HUES48 (cell line): ENCODE results near the gene CCDC197.
A peak's percentile ranks its signal among the peaks of the same experiment; 100 is the strongest.

Experiments used
- H3K27ac ChIP-seq: one replicate; pipeline ENCODE4 v1.7.0; 2013; ENCODE audit warnings: low read depth, low read length, inconsistent platforms
- H3K27me3 ChIP-seq: 2 replicates; pipeline ENCODE4 v1.6.1; 2013; ENCODE audit warnings: mild to moderate bottlenecking, low read length; ENCODE audit not compliant: control insufficient read depth, insufficient read depth
- H3K36me3 ChIP-seq: 2 replicates; pipeline ENCODE4 v1.6.1; 2013; ENCODE audit warnings: low read length; ENCODE audit not compliant: control insufficient read depth, insufficient read depth
- H3K4me1 ChIP-seq: 2 replicates; pipeline ENCODE4 v1.6.1; 2013; ENCODE audit warnings: mild to moderate bottlenecking, low read length; ENCODE audit not compliant: control insufficient read depth, insufficient read depth
- H3K4me3 ChIP-seq: 2 replicates; pipeline ENCODE4 v1.5.1; 2013; ENCODE audit warnings: mild to moderate bottlenecking, low read depth, low read length
- H3K9ac ChIP-seq: 2 replicates; pipeline ENCODE4 v1.6.1; 2013; ENCODE audit warnings: mild to moderate bottlenecking, low read depth, low read length, moderate library complexity
- H3K9me3 ChIP-seq: 2 replicates; pipeline ENCODE4 v1.6.1; 2013; ENCODE audit warnings: low read length; ENCODE audit not compliant: control insufficient read depth, insufficient read depth

CCDC197 gene

GRCh38 chr14:93955850-93956481, 41.1 kb upstream of the CCDC197 start:
- H3K36me3 ChIP-seq: no peaks in the 10 kb centered on the region
- H3K27ac ChIP-seq: no peak overlapping the region
- peaks cover 15% of the 10 kb centered on the region; the same call in 1 of the 2 replicates for H3K4me1 ChIP-seq
- H3K9me3 ChIP-seq: no peaks in the 10 kb centered on the region
- no peak overlapping the region for H3K9ac ChIP-seq
- no peaks in the 10 kb centered on the region for H3K27me3 ChIP-seq
- no peak overlapping the region for H3K4me3 ChIP-seq

GRCh38 chr14:93956514-93957332, 40.4 kb upstream of the CCDC197 start:
- no peak overlapping the region for H3K9ac ChIP-seq
- no peaks in the 10 kb centered on the region for H3K9me3 ChIP-seq
- H3K27me3 ChIP-seq: no peaks in the 10 kb centered on the region
- peaks cover 15% of the 10 kb centered on the region; the same call in 1 of the 2 replicates for H3K4me1 ChIP-seq
- H3K4me3 ChIP-seq: no peak overlapping the region
- H3K36me3 ChIP-seq: no peaks in the 10 kb centered on the region
- H3K27ac ChIP-seq: no peak overlapping the region

GRCh38 chr14:93957333-93957710, 39.8 kb upstream of the CCDC197 start:
- Histone ChIP-seq H3K9ac (no peak overlapping the region), H3K36me3 (no peaks in the 10 kb centered on the region), H3K27ac (no peak overlapping the region), H3K9me3 (no peaks in the 10 kb centered on the region), H3K4me1 (peaks cover 15% of the 10 kb centered on the region; the same call in 1 of the 2 replicates), H3K27me3 (no peaks in the 10 kb centered on the region), H3K4me3 (no peak overlapping the region)

- no peak overlapping the region for H3K4me3 ChIP-seq
- H3K9me3 ChIP-seq: no peaks in the 10 kb centered on the region
- H3K27me3 ChIP-seq: no peaks in the 10 kb centered on the region
- no peak overlapping the region for H3K9ac ChIP-seq
- H3K4me1 ChIP-seq: peaks cover 15% of the 10 kb centered on the region; the same call in 1 of the 2 replicates
- no peak overlapping the region for H3K27ac ChIP-seq
- no peaks in the 10 kb centered on the region for H3K36me3 ChIP-seq
Observed at GRCh38 chr14:93957751-93958566, 39.1 kb upstream of the CCDC197 start.

GRCh38 chr14:93958567-93959238, 38.4 kb upstream of the CCDC197 start:
- peaks cover 15% of the 10 kb centered on the region; the same call in 1 of the 2 replicates for H3K4me1 ChIP-seq
- no peaks in the 10 kb centered on the region for H3K36me3 ChIP-seq
- H3K27ac ChIP-seq: peak overlapping the region; percentile 67
- no peak overlapping the region for H3K4me3 ChIP-seq
- H3K9me3 ChIP-seq: no peaks in the 10 kb centered on the region
- no peaks in the 10 kb centered on the region for H3K27me3 ChIP-seq
- no peak overlapping the region for H3K9ac ChIP-seq

- peaks cover 15% of the 10 kb centered on the region; the same call in 1 of the 2 replicates for H3K4me1 ChIP-seq
- H3K27me3 ChIP-seq: no peaks in the 10 kb centered on the region
- no peak overlapping the region for H3K4me3 ChIP-seq
- H3K9me3 ChIP-seq: no peaks in the 10 kb centered on the region
- no peaks in the 10 kb centered on the region for H3K36me3 ChIP-seq
- no peak overlapping the region for H3K9ac ChIP-seq
- peak overlapping the region; percentile 67 for H3K27ac ChIP-seq
Observed at GRCh38 chr14:93959239-93960107, 37.6 kb upstream of the CCDC197 start.

GRCh38 chr14:93960108-93960475, 37.0 kb upstream of the CCDC197 start:
- no peak overlapping the region for H3K4me3 ChIP-seq
- H3K4me1 ChIP-seq: peaks cover 15% of the 10 kb centered on the region; the same call in 1 of the 2 replicates
- H3K27ac ChIP-seq: peak overlapping the region; percentile 67
- H3K27me3 ChIP-seq: no peaks in the 10 kb centered on the region
- H3K9me3 ChIP-seq: no peaks in the 10 kb centered on the region
- no peak overlapping the region for H3K9ac ChIP-seq
- H3K36me3 ChIP-seq: no peaks in the 10 kb centered on the region

- Histone ChIP-seq H3K4me1 (peaks cover 13% of the 10 kb centered on the region; the same call in 1 of the 2 replicates), H3K9me3 (no peaks in the 10 kb centered on the region), H3K36me3 (no peaks in the 10 kb centered on the region), H3K4me3 (no peak overlapping the region), H3K27me3 (no peaks in the 10 kb centered on the region), H3K27ac (no peak overlapping the region), H3K9ac (no peak overlapping the region)
Observed at GRCh38 chr14:93960774-93961438, 36.2 kb upstream of the CCDC197 start.

GRCh38 chr14:93961620-93962019, 35.5 kb upstream of the CCDC197 start:
- Histone ChIP-seq H3K27me3 (no peaks in the 10 kb centered on the region), H3K9me3 (no peaks in the 10 kb centered on the region), H3K4me3 (no peak overlapping the region), H3K36me3 (no peaks in the 10 kb centered on the region), H3K4me1 (peaks cover 6% of the 10 kb centered on the region; the same call in 1 of the 2 replicates), H3K9ac (no peak overlapping the region), H3K27ac (no peak overlapping the region)
